ENCODE results near the gene MAP4K3. TPM values are rescaled to one million over a fixed set of nuclear protein-coding genes. Genes with fewer than 3 reads are reported as not detected.

MAP4K3 gene
- polyA plus RNA-seq, 1 donor from 2014 or later = 1.1 TPM

DNA sequence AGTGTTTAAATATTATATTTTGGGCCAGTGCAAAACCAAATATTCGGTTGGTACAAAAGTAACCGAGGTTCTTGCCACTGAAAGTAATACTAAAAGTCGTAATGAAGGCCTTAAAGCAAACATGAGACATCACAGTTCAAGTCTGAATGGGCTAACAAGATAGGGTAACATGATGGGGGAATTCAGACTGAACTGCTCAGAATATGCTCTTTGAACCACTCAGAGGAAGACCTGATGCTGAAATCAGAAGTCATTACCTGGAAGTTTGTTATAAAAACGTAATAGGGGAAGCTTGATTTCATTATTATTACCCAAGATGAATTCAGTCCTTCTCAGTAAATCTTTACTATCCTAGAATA is 219.9 kb downstream of the MAP4K3 start:
- Mint-ChIP-seq H3K4me3 (no peak overlapping the region), H3K27me3 (no peaks in the 10 kb centered on the region), H3K27ac (no peak overlapping the region), H3K9me3 (no peaks in the 10 kb centered on the region), H3K4me1 (peaks cover 0 to 5% (median 0%) of the 10 kb centered on the region in 3 donors), H3K36me3 (no peaks in the 10 kb centered on the region)

DNA sequence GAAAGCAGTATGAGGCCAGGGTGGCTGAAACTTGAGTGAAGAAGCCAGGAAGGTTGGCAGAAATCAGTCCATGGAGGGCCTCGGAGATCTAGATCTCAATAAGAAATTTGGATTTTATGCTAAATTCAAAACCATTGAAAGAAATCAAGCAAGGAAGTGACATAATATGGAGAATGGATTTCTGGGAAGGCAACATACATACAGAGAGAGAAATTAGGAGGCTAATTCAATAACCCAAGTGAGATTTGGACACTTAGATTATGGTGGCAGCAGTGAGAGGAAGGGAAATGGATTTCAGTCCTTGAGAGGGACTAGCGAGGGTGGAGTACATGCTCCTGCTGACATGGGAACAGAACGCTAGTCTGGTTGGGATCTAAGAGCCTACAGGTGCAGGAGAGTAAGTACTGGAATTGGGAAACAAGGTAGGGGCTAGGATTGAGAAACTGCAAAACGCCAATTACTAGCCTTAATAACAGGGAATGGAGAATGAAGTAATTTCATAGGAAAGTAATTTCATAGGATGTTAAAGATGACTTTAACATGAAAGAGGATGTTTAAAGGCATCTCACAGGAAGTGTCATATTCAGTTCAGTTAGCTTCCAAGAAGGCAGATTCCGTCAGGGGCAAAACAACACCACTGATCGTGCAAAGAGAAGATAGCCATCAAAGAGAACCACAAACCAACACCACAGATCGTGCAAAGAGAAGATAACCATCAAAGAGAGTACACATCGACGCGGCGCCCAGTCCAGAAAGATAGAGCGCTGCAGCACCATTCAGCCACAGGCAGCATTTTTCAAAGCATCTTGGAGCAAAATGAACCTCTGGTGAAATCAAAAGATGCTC is 220.5 kb downstream of the MAP4K3 start:
- no peaks in the 10 kb centered on the region for H3K9me3 Mint-ChIP-seq
- H3K4me1 Mint-ChIP-seq = peaks cover 0 to 5% (median 0%) of the 10 kb centered on the region in 3 donors
- H3K27me3 Mint-ChIP-seq = no peaks in the 10 kb centered on the region
- H3K36me3 Mint-ChIP-seq = no peaks in the 10 kb centered on the region
- H3K27ac Mint-ChIP-seq = peak overlapping the region in 1 of 3 donors; percentile 21
- no peak overlapping the region for H3K4me3 Mint-ChIP-seq

DNA sequence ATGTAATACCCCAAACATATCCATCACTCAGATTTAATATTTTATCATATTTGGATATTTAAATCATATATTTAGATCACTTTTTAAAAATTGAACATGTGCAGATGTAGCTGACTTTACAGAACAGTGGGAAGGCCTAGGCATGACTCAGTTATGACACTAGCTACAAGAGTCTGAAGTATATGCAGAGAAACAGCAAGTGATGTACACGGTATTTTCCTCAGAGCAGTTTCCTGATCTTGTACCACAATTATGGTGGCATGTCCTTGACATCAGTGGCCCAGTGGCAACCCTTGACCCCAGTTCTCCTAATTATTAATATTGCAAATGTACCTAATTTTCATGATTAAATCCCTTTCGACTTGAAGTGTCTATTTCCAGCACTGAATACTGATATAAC is 221.5 kb downstream of the MAP4K3 start:
- Mint-ChIP-seq H3K27me3 (no peaks in the 10 kb centered on the region), H3K36me3 (no peaks in the 10 kb centered on the region), H3K4me1 (peaks cover 0 to 5% (median 0%) of the 10 kb centered on the region in 3 donors), H3K9me3 (no peaks in the 10 kb centered on the region), H3K27ac (no peak overlapping the region), H3K4me3 (no peak overlapping the region)

DNA sequence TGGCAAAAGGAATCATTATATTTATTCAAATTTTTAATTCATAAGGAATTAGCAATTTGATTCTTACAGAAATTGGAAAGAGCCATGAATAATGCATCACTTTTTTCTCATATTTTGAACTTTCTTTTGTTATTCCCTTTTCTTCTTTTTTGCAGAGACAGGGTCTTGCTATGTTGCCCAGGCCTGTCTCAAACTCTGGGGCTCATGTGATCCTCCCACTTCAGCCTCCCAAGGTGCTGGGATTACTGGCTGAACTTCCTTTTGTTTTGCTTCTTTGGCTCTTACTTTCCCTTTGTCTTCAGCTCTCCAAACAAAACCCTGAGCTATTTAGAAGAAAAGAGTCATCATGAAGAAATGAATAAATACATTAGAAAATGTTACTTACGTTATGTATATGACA is 224.1 kb downstream of the MAP4K3 start:
- H3K4me1 Mint-ChIP-seq = peaks cover 0 to 2% (median 0%) of the 10 kb centered on the region in 3 donors
- H3K36me3 Mint-ChIP-seq = no peaks in the 10 kb centered on the region
- H3K9me3 Mint-ChIP-seq = no peaks in the 10 kb centered on the region
- H3K27me3 Mint-ChIP-seq = no peaks in the 10 kb centered on the region
- peak overlapping the region in 1 of 4 donors; percentile 47 for H3K4me3 Mint-ChIP-seq
- no peak overlapping the region for H3K27ac Mint-ChIP-seq

DNA sequence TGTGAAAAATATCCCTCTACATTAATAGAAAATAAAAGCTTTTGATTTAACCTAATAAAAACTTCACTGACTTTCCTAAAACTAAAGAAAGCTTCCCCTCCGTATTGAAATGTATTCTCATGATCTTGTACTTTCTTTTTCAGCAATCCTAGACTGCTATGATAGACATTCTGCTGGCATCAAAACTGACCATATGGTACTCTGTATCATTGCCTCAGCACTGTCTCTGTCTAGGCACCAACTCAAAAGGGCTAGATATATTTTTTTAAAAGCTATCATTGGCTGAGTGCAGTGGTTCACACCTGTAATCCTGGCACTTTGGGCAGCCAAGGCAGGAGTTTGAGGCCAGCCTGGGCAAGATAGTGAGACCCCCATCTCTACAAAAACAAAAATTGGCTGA is 226.2 kb downstream of the MAP4K3 start:
- no peaks in the 10 kb centered on the region for H3K9me3 Mint-ChIP-seq
- no peak overlapping the region for H3K27ac Mint-ChIP-seq
- no peaks in the 10 kb centered on the region for H3K36me3 Mint-ChIP-seq
- H3K4me3 Mint-ChIP-seq = no peak overlapping the region
- H3K4me1 Mint-ChIP-seq = no peaks in the 10 kb centered on the region
- no peaks in the 10 kb centered on the region for H3K27me3 Mint-ChIP-seq

DNA sequence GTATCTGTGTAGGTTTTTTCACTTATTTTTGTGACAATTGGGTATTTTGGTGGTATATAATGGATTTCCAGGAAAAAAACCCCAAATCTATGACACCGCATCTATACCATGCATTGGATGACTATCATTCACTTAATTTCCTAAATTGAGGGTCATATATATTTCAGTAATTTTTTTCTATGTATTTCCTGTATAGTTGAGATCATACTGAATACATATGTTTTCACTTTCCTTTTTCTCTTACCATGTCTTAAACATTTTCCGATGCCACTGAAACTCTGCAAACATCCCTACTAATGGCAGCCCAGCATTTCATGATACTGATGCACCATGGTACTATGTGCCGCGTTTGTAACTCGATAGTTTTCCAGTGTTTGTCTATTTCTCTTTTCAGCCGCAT is 233.7 kb downstream of the MAP4K3 start:
- H3K4me1 Mint-ChIP-seq = peaks cover 0 to 2% (median 0%) of the 10 kb centered on the region in 3 donors
- H3K36me3 Mint-ChIP-seq = no peaks in the 10 kb centered on the region
- no peak overlapping the region for H3K4me3 Mint-ChIP-seq
- H3K27ac Mint-ChIP-seq = no peak overlapping the region
- no peaks in the 10 kb centered on the region for H3K27me3 Mint-ChIP-seq
- H3K9me3 Mint-ChIP-seq = peaks cover 0 to 4% (median 0%) of the 10 kb centered on the region in 3 donors

DNA sequence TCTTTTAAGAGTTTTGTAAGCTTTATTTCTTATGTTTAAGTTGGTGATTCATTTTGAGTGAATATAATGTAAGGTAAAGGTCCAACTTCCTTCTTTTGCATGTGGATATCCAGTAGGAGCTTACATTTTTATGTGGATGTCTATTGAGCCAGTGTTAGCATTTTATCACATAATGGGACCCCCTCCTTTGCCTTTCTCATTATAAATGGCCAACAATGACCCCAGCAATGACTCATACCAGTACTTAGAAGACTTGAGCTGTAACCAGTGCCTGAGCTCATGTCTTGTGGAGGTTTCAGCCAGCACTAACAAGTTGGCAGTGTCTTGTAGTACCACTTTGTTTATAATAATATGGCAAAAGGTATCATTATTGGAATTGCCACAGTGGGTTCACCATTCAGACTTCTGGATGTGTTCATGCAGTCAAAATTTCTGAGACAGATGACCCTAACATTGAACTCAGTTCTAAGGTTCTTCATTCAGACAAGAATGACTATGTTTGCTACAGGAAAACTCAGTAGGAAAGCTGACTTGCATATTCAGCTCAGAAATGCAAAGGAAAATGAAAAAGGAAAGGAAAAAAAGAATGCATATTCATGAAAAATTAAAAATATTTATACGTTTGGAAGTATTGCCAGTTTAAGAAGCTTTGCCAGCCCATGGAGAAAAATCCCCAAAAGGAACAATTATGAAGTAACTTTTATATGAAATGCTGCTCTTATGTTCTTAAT is 234.3 kb downstream of the MAP4K3 start:
- peaks cover 2 to 4% (median 2%) of the 10 kb centered on the region in 3 donors for H3K9me3 Mint-ChIP-seq

More for the DNA sequence above, 234.3 kb downstream of the MAP4K3 start:
- no peaks in the 10 kb centered on the region for H3K36me3 Mint-ChIP-seq
- H3K27ac Mint-ChIP-seq = no peak overlapping the region
- no peaks in the 10 kb centered on the region for H3K27me3 Mint-ChIP-seq
- no peak overlapping the region for H3K4me3 Mint-ChIP-seq
- H3K4me1 Mint-ChIP-seq = peaks cover 0 to 2% (median 0%) of the 10 kb centered on the region in 3 donors

Other genes starting within 250 kb of the MAP4K3 start
- gene CDKL4, start 193.3 kb downstream of the MAP4K3 start, polyA plus RNA-seq = not detected
- gene TMEM178A, start 228.6 kb upstream of the MAP4K3 start, polyA plus RNA-seq = not detected

All from IgD-negative memory B cell (primary cell).